GM12878 (cell line): ENCODE measurements around the gene GGCT. TPM values are rescaled to one million over a fixed set of nuclear protein-coding genes. Genes with fewer than 3 reads are reported as not detected.

ENCODE experiments used
- ATAC-seq: fragments of 200-7000 bp; cut with Tn5 transposase; 3 replicates; pipeline ENCODE4 v1.9.1; 2020; ENCODE audit warnings: mild to moderate bottlenecking, moderate library complexity
- BruUV-seq: library from RNA; stranded (reverse); fragments of 400-500 nt; replicated peaks from 2 replicates; lab custom pipeline; 2021; lab: Mats Ljungman, UMichigan
- CTCF ChIA-PET: fragments of 300-600 bp; sonication (Branson Sonifier 250); formaldehyde crosslinking; extraction: SDS; loops from one replicate; lab custom pipeline; 2021; ENCODE audit warnings: inconsistent platforms; lab: Yijun Ruan, JAX
- POLR2A ChIA-PET: fragments of 350-600 bp; formaldehyde crosslinking; extraction: SDS; loops from one replicate; lab custom pipeline; 2021; ENCODE audit warnings: inconsistent platforms; lab: Charles Lee
- RAD21 ChIA-PET: fragments of 300-600 bp; sonication (Branson Sonifier 250); formaldehyde crosslinking; loops from one replicate; lab custom pipeline; 2023; ENCODE audit warnings: antibody characterized with exemption; ENCODE audit not compliant: unreplicated experiment; lab: Charles Lee
- SMC1A ChIA-PET: fragments of 300-600 bp; sonication (Branson Sonifier 250); formaldehyde crosslinking; loops from one replicate; lab custom pipeline; 2023; ENCODE audit not compliant: unreplicated experiment, uncharacterized antibody; lab: Charles Lee
- DNase-seq: peaks from one replicate; pipeline ENCODE4 v3.0.0-alpha.2; 2011; ENCODE audit warnings: low read depth, low spot score
- FAIRE-seq: peaks from 3 replicates; lab custom pipeline; 2011; peaks lifted over from hg19 to GRCh38; lab: Jason Lieb, UNC
- H2AFZ ChIP-seq: 2 replicates; pipeline ENCODE4 v1.6.0; 2011; ENCODE audit warnings: low read depth, low read length, control low read depth; ENCODE audit not compliant: control insufficient read depth
- H3K27ac ChIP-seq: 2 replicates; pipeline ENCODE4 v1.5.1; 2011; ENCODE audit warnings: control low read depth; ENCODE audit not compliant: control insufficient read depth, insufficient read depth
- H3K27me3 ChIP-seq, 2 experiments: replicated peaks in 1 of 2; 2 replicates each; pipeline versions ENCODE4 v1.6.0 to v1.6.1; 2011; ENCODE audit warnings: low read length in 1 of 2; ENCODE audit not compliant: control insufficient read depth in 2 of 2, insufficient read depth in 2 of 2
- H3K36me3 ChIP-seq, 2 experiments: 2 replicates each; pipeline ENCODE4 v1.5.1; 2011; ENCODE audit warnings: low read length in 1 of 2; ENCODE audit not compliant: control insufficient read depth in 2 of 2, insufficient read depth in 2 of 2
- H3K4me1 ChIP-seq: 2 replicates; pipeline ENCODE4 v1.6.1; 2011; ENCODE audit warnings: mild to moderate bottlenecking, low read length, moderate library complexity, mixed read lengths; ENCODE audit not compliant: control insufficient read depth, insufficient read depth
- H3K4me2 ChIP-seq: 2 replicates; pipeline ENCODE4 v1.6.0; 2011; ENCODE audit warnings: control low read depth; ENCODE audit not compliant: control insufficient read depth, insufficient read depth
- H3K4me3 ChIP-seq: fragments of 200-600 bp; sonication (generic); 2 replicates; pipeline ENCODE4 v1.5.1; 2016
- H3K79me2 ChIP-seq: 2 replicates; pipeline ENCODE4 v1.6.0; 2011; ENCODE audit warnings: low read length; ENCODE audit not compliant: control insufficient read depth, insufficient read depth
- H3K9ac ChIP-seq: 2 replicates; pipeline ENCODE4 v1.8.0; 2011; ENCODE audit warnings: low read length, control low read depth, mixed read lengths; ENCODE audit not compliant: control insufficient read depth, insufficient read depth
- H3K9me3 ChIP-seq: replicated peaks from 3 replicates; pipeline ENCODE4 v1.5.1; 2011; ENCODE audit warnings: mild to moderate bottlenecking, low read length; ENCODE audit not compliant: control insufficient read depth, insufficient read depth
- H4K20me1 ChIP-seq: 2 replicates; pipeline ENCODE4 v1.6.0; 2011; ENCODE audit not compliant: control insufficient read depth, insufficient read depth
- BACH1 ChIP-seq: fragments of 450-650 bp; IDR thresholded peaks from 2 replicates; pipeline ENCODE4 v1.6.1; 2017; ENCODE audit warnings: mild to moderate bottlenecking, borderline replicate concordance
- BHLHE40 ChIP-seq, 2 experiments: fragments of 450-650 bp in 1 of 2; IDR thresholded peaks; 2 replicates each; pipeline ENCODE4 v1.6.1; 2011 to 2017; ENCODE audit warnings: low read depth in 2 of 2, borderline replicate concordance in 1 of 2, improper control_type of control experiment in 1 of 2, low read length in 1 of 2, mild to moderate bottlenecking in 1 of 2
- CBFB ChIP-seq: IDR thresholded peaks from 2 replicates; pipeline ENCODE4 v1.6.1; 2016; ENCODE audit warnings: antibody characterized with exemption, low read depth
- E2F8 ChIP-seq: fragments of 450-650 bp; IDR thresholded peaks from 2 replicates; pipeline ENCODE4 v1.6.1; 2018; ENCODE audit warnings: mild to moderate bottlenecking, low read depth, moderate library complexity; ENCODE audit not compliant: partially characterized antibody
- KLF5 ChIP-seq: fragments of 450-650 bp; IDR thresholded peaks from 2 replicates; pipeline ENCODE4 v1.6.1; 2014; ENCODE audit warnings: mild to moderate bottlenecking; ENCODE audit not compliant: partially characterized antibody
- MLLT1 ChIP-seq: fragments of 450-650 bp; IDR thresholded peaks from 2 replicates; pipeline ENCODE4 v1.6.1; 2016; ENCODE audit warnings: mild to moderate bottlenecking
- RELB ChIP-seq: fragments of 450-650 bp; IDR thresholded peaks from 2 replicates; pipeline ENCODE4 v1.6.1; 2017; ENCODE audit warnings: low read depth, mild to moderate bottlenecking, moderate library complexity
- RUNX3 ChIP-seq: IDR thresholded peaks from 2 replicates; pipeline ENCODE4 v1.6.1; 2012; ENCODE audit warnings: low read length, inconsistent platforms
- SUZ12 ChIP-seq: fragments of 200-600 bp; sonication (generic); IDR thresholded peaks from one replicate; pipeline ENCODE4 v1.6.1; 2018; ENCODE audit warnings: antibody characterized with exemption, mild to moderate bottlenecking; ENCODE audit not compliant: unreplicated experiment
- TAF1 ChIP-seq: IDR thresholded peaks from 2 replicates; pipeline ENCODE4 v1.6.1; 2011; ENCODE audit warnings: mild to moderate bottlenecking, low read depth, low read length, borderline replicate concordance
- ZBTB33 ChIP-seq: fragments of 450-650 bp; IDR thresholded peaks from 2 replicates; pipeline ENCODE4 v1.6.1; 2017; ENCODE audit warnings: mild to moderate bottlenecking
- ZNF274 ChIP-seq: IDR thresholded peaks from one replicate; pipeline ENCODE4 v1.8.0; 2011; ENCODE audit not compliant: insufficient read length, insufficient read depth
- ZNF384 ChIP-seq: IDR thresholded peaks from 2 replicates; pipeline ENCODE4 v1.6.1; 2012; ENCODE audit warnings: low read depth, mild to moderate bottlenecking, low read length, improper control_type of control experiment, borderline replicate concordance
- ZSCAN29 ChIP-seq: fragments of 450-650 bp; IDR thresholded peaks from 2 replicates; pipeline ENCODE4 v1.6.1; 2017; ENCODE audit warnings: mild to moderate bottlenecking, moderate library complexity
- WGBS: methylation state at CpG from one replicate; pipeline ENCODE4 v1.1.6; 2016; ENCODE audit warnings: low lambda C conversion rate; ENCODE audit not compliant: insufficient replicate concordance, insufficient coverage; ENCODE audit errors: missing lambda C conversion rate; 5-methylcytosine and 5-hydroxymethylcytosine counted together
- in situ Hi-C: fragments of 300-500 bp; cut with MboI; formaldehyde crosslinking; loops from 9 replicates; pipeline ENCODE4 v1.14.3; 2018; ENCODE audit warnings: mixed read lengths
- intact Hi-C: fragments of 100-400 bp; cut with micrococcal nuclease; formaldehyde crosslinking; loops from one replicate; pipeline ENCODE4 v1.14.2; 2022; ENCODE audit not compliant: unreplicated experiment
- polyA plus RNA-seq, 11 experiments: library from polyadenylated mRNA; depleted of rRNA in 4 of 11; unstranded in 6 of 11; stranded (reverse) in 5 of 11; fragments of >200 nt; fragmentation: Nextera tagmentation in 4 of 11; fragmentation: Illumina TruSeq in 1 of 11; extraction: Ambion mirVana in 4 of 11; extraction: Trizol in 1 of 11; gene quantifications; 1 replicate in 1 of 11; 2 replicates in 10 of 11; pipeline versions ENCODE4 v1.2.1 to v1.2.3, GENCODE V29; 2011 to 2016; ENCODE audit warnings: inconsistent platforms in 2 of 11, missing spikeins in 2 of 11, low read depth in 1 of 11
- total RNA-seq, 4 experiments: library from RNA; depleted of rRNA in 3 of 4; stranded (reverse); fragments of >200 nt in 3 of 4; fragmentation: Illumina TruSeq in 1 of 4; extraction: Trizol in 1 of 4; gene quantifications; 2 replicates each; pipeline versions ENCODE4 v1.2.1 to v1.2.3, GENCODE V29; 2013 to 2021

GGCT gene
- total and polyA plus RNA-seq, 10 of the 15 experiments (the other 5 are each of a cell fraction or from before 2014, with no cell fraction given) = 57.0 to 215 (median 92.3) TPM

GRCh38 chr7:30474893-30475292 is 29.7 kb downstream of the GGCT start:
- Histone ChIP-seq H3K4me3 (peak overlapping the region; percentile 15; the same call in 1 of the 2 replicates), H3K27me3 (no peaks in the 10 kb centered on the region), H4K20me1 (no peaks in the 10 kb centered on the region), H3K27ac (peak overlapping the region; percentile 2; the same call in 1 of the 2 replicates), H3K79me2 (peaks cover 25% of the 10 kb centered on the region), H3K4me2 (peak overlapping the region; percentile 54; the same call in 1 of the 2 replicates), H3K9ac (peak overlapping the region; percentile 31; the same call in 1 of the 2 replicates), H3K36me3 (0 out of 4 replicates have a peak, but pooled peaks cover 0 to 6% of the 10 kb centered on the region in 2 experiments), H3K4me1 (peaks cover 36% of the 10 kb centered on the region), H3K9me3 (no peaks in the 10 kb centered on the region; the same call in 2 of the 3 replicates), H2AFZ (no peak overlapping the region)
- RAD21 ChIA-PET = interaction anchor here (1.0 to 2.0 kb wide), 3 partner anchors 126 to 310 kb away, joined by 3 to 4 read pairs (median 3); no protein-coding TSS in a partner anchor
- no TSS peak for BruUV-seq
- intact Hi-C loops = no loop called here
- 28% methylated on average over 2 of the region's 2 CpGs for WGBS
- CTCF ChIA-PET = interaction anchor here (1.6 to 1.7 kb wide), 2 partner anchors 89 to 199 kb away, joined by 5 to 6 read pairs; no protein-coding TSS in a partner anchor
- DNase-seq = no peak
- FAIRE-seq = no peak
- POLR2A ChIA-PET = interaction anchor here (1.1 kb wide), 1 partner anchor 13 kb away, joined by 4 read pairs; no protein-coding TSS in a partner anchor
- no peak for ATAC-seq
- in situ Hi-C loops = no loop called here
- SMC1A ChIA-PET = interaction anchor here (0.7 to 2.4 kb wide), 5 partner anchors 10 to 50 kb away, joined by 3 to 18 read pairs (median 4); no protein-coding TSS in a partner anchor
- no peak for TF ChIP-seq RELB
- no peak for TF ChIP-seq E2F8
- TF ChIP-seq BHLHE40 (IDR thresholded peaks at IDR 0.05; ENCODE audit: borderline replicate concordance in 1 of 2, low read depth in 2 of 2, low read length in 1 of 2) = no peak
- no peak for TF ChIP-seq SUZ12
- TF ChIP-seq RUNX3 = no peak
- no peak for TF ChIP-seq BACH1
- no peak for TF ChIP-seq CBFB
- no peak for TF ChIP-seq ZSCAN29
- TF ChIP-seq TAF1 = no peak
- no peak for TF ChIP-seq ZNF384
- no peak for TF ChIP-seq ZNF274
- no peak for TF ChIP-seq KLF5
- TF ChIP-seq ZBTB33 = no peak
- no peak for TF ChIP-seq MLLT1
